Muscle layer of colon (tissue), 2 donors: ENCODE data around the gene SETD1B.

Source experiments
- H3K27ac ChIP-seq: one replicate; pipeline ENCODE4 v1.7.0; 2013; ENCODE audit warnings: low read depth, mild to moderate bottlenecking, low read length, moderate library complexity
- H3K27me3 ChIP-seq, 2 donors: one replicate each; pipeline ENCODE4 v1.7.0; 2013; ENCODE audit warnings: low read length in 2 of 2, mild to moderate bottlenecking in 2 of 2; ENCODE audit not compliant: insufficient read depth in 2 of 2, control insufficient read depth in 1 of 2
- H3K36me3 ChIP-seq: one replicate; pipeline ENCODE4 v1.7.0; 2013; ENCODE audit warnings: mild to moderate bottlenecking, low read length; ENCODE audit not compliant: insufficient read depth
- H3K4me1 ChIP-seq: one replicate; pipeline ENCODE4 v1.7.0; 2013; ENCODE audit warnings: mild to moderate bottlenecking, low read length; ENCODE audit not compliant: insufficient read depth
- H3K4me3 ChIP-seq, 2 donors: one replicate each; pipeline ENCODE4 v1.7.0; 2013; ENCODE audit warnings: low read length in 2 of 2, low read depth in 1 of 2, mild to moderate bottlenecking in 1 of 2, moderate library complexity in 1 of 2
- H3K9ac ChIP-seq: one replicate; pipeline ENCODE4 v1.7.0; 2013; ENCODE audit warnings: low read length
- H3K9me3 ChIP-seq: one replicate; pipeline ENCODE4 v1.7.0; 2013; ENCODE audit warnings: mild to moderate bottlenecking, low read length
- donor health status: abdominal sarcoma.
- donor health status: Adenocarcinoma of cecum.

Gene SETD1B

GRCh38 chr12:121770388-121770787 is 33.4 kb upstream of the SETD1B start:
- Histone ChIP-seq H3K4me1 (peaks cover 36% of the 10 kb centered on the region), H3K36me3 (no peaks in the 10 kb centered on the region), H3K27me3 (no peaks in the 10 kb centered on the region), H3K9ac (no peak overlapping the region), H3K4me3 (no peak overlapping the region), H3K27ac (no peak overlapping the region), H3K9me3 (no peaks in the 10 kb centered on the region)

GRCh38 chr12:121770813-121771625 is 32.8 kb upstream of the SETD1B start:
- Histone ChIP-seq H3K27me3 (no peaks in the 10 kb centered on the region), H3K27ac (no peak overlapping the region), H3K4me3 (no peak overlapping the region), H3K4me1 (peaks cover 36% of the 10 kb centered on the region), H3K36me3 (no peaks in the 10 kb centered on the region), H3K9me3 (no peaks in the 10 kb centered on the region), H3K9ac (no peak overlapping the region)

GRCh38 chr12:121773011-121773777 is 30.6 kb upstream of the SETD1B start:
- H3K9ac ChIP-seq = peak overlapping the region; percentile 16
- peak overlapping the region; percentile 47 for H3K27ac ChIP-seq
- H3K27me3 ChIP-seq = no peaks in the 10 kb centered on the region
- no peaks in the 10 kb centered on the region for H3K36me3 ChIP-seq
- no peak overlapping the region for H3K4me3 ChIP-seq
- peaks cover 18% of the 10 kb centered on the region for H3K4me1 ChIP-seq
- H3K9me3 ChIP-seq = no peaks in the 10 kb centered on the region

GRCh38 chr12:121774968-121775474 is 28.8 kb upstream of the SETD1B start:
- Histone ChIP-seq H3K4me1 (peaks cover 10% of the 10 kb centered on the region), H3K27ac (no peak overlapping the region), H3K36me3 (no peaks in the 10 kb centered on the region), H3K9ac (no peak overlapping the region), H3K9me3 (no peaks in the 10 kb centered on the region), H3K4me3 (no peak overlapping the region), H3K27me3 (no peaks in the 10 kb centered on the region)

- peaks cover 4% of the 10 kb centered on the region for H3K36me3 ChIP-seq
- H3K4me3 ChIP-seq = no peak overlapping the region
- no peak overlapping the region for H3K27ac ChIP-seq
- no peaks in the 10 kb centered on the region for H3K9me3 ChIP-seq
- H3K27me3 ChIP-seq = no peaks in the 10 kb centered on the region
- peaks cover 10% of the 10 kb centered on the region for H3K4me1 ChIP-seq
- no peak overlapping the region for H3K9ac ChIP-seq
Measured at GRCh38 chr12:121775501-121775900, 28.3 kb upstream of the SETD1B start.

- H3K9ac ChIP-seq = no peak overlapping the region
- H3K4me3 ChIP-seq = no peak overlapping the region
- no peak overlapping the region for H3K27ac ChIP-seq
- no peaks in the 10 kb centered on the region for H3K9me3 ChIP-seq
- no peaks in the 10 kb centered on the region for H3K27me3 ChIP-seq
- H3K36me3 ChIP-seq = peaks cover 5% of the 10 kb centered on the region
- H3K4me1 ChIP-seq = peaks cover 13% of the 10 kb centered on the region
Measured at GRCh38 chr12:121776190-121777098, 27.4 kb upstream of the SETD1B start.

GRCh38 chr12:121778567-121779421 is 25.0 kb upstream of the SETD1B start:
- Histone ChIP-seq H3K9me3 (no peaks in the 10 kb centered on the region), H3K4me1 (peaks cover 14% of the 10 kb centered on the region), H3K9ac (no peak overlapping the region), H3K27me3 (no peaks in the 10 kb centered on the region), H3K36me3 (peaks cover 5% of the 10 kb centered on the region), H3K4me3 (no peak overlapping the region), H3K27ac (no peak overlapping the region)

- H3K27me3 ChIP-seq = no peaks in the 10 kb centered on the region
- peaks cover 14% of the 10 kb centered on the region for H3K4me1 ChIP-seq
- no peak overlapping the region for H3K27ac ChIP-seq
- no peaks in the 10 kb centered on the region for H3K9me3 ChIP-seq
- H3K36me3 ChIP-seq = peaks cover 5% of the 10 kb centered on the region
- H3K4me3 ChIP-seq = no peak overlapping the region
- no peak overlapping the region for H3K9ac ChIP-seq
Measured at GRCh38 chr12:121779422-121779895, 24.4 kb upstream of the SETD1B start.

- H3K9me3 ChIP-seq = no peaks in the 10 kb centered on the region
- H3K27me3 ChIP-seq = no peaks in the 10 kb centered on the region
- no peak overlapping the region for H3K9ac ChIP-seq
- H3K36me3 ChIP-seq = peaks cover 5% of the 10 kb centered on the region
- no peak overlapping the region for H3K4me3 ChIP-seq
- H3K27ac ChIP-seq = no peak overlapping the region
- H3K4me1 ChIP-seq = peaks cover 14% of the 10 kb centered on the region
Measured at GRCh38 chr12:121780429-121780828, 23.4 kb upstream of the SETD1B start.

GRCh38 chr12:121781484-121781997 is 22.3 kb upstream of the SETD1B start:
- Histone ChIP-seq H3K27me3 (no peaks in the 10 kb centered on the region), H3K9ac (peak overlapping the region; percentile 42)

More at GRCh38 chr12:121781484-121781997, 22.3 kb upstream of the SETD1B start:
- Histone ChIP-seq H3K4me1 (peaks cover 14% of the 10 kb centered on the region), H3K27ac (peak overlapping the region; percentile 68), H3K9me3 (no peaks in the 10 kb centered on the region), H3K4me3 (no peak overlapping the region), H3K36me3 (peaks cover 5% of the 10 kb centered on the region)
